WTC11 (cell line): ENCODE results near the gene ZMYND8.

Source experiments
- CREM ChIP-seq: sonication (generic); formaldehyde crosslinking; IDR thresholded peaks from 2 replicates; pipeline ENCODE4 v1.8.1; 2022; ENCODE audit warnings: mild to moderate bottlenecking, missing genetic modification reagents, moderate library complexity
- CTCF ChIP-seq: fragments of 200-600 bp; IDR thresholded peaks from 2 replicates; pipeline ENCODE4 v1.8.0; 2022; ENCODE audit warnings: antibody characterized with exemption
- ELF4 ChIP-seq: sonication (generic); formaldehyde crosslinking; IDR thresholded peaks from 2 replicates; pipeline ENCODE4 v1.8.1; 2022; ENCODE audit warnings: low read depth, mild to moderate bottlenecking, moderate library complexity, missing genetic modification reagents
- FOXP1 ChIP-seq: sonication (generic); formaldehyde crosslinking; IDR thresholded peaks from 2 replicates; pipeline ENCODE4 v1.8.0; 2022; ENCODE audit warnings: missing genetic modification reagents, mild to moderate bottlenecking, moderate library complexity, borderline replicate concordance
- HMGXB4 ChIP-seq: sonication (generic); formaldehyde crosslinking; IDR thresholded peaks from 2 replicates; pipeline ENCODE4 v1.8.1; 2023; ENCODE audit warnings: mild to moderate bottlenecking, moderate library complexity, missing genetic modification reagents
- NFE2L1 ChIP-seq: sonication (generic); formaldehyde crosslinking; IDR thresholded peaks from 2 replicates; pipeline ENCODE4 v1.8.1; 2023; ENCODE audit warnings: missing genetic modification reagents
- NR2C2 ChIP-seq: sonication (generic); formaldehyde crosslinking; IDR thresholded peaks from 2 replicates; pipeline ENCODE4 v1.8.0; 2022; ENCODE audit warnings: mild to moderate bottlenecking, missing genetic modification reagents
- ZNF416 ChIP-seq: fragments of 250-450 bp; sonication (Bioruptor Pico); IDR thresholded peaks from 2 replicates; pipeline ENCODE4 v1.9.0; 2021; ENCODE audit warnings: mild to moderate bottlenecking, inconsistent platforms
- TF ChIP-seq, protein P1 (sequence below): sonication (generic); formaldehyde crosslinking; IDR thresholded peaks from 2 replicates; pipeline ENCODE4 v1.8.0; 2022; ENCODE audit warnings: mild to moderate bottlenecking, missing genetic modification reagents

- TF ChIP-seq FOXP1 (CRISPR knock-in tag) (no peak), CREM (CRISPR knock-in tag) (no peak), HMGXB4 (no peak), ZNF416 (CRISPR knock-in tag) (no peak), CTCF (no peak), NR2C2 (CRISPR knock-in tag) (no peak), NFE2L1 (CRISPR knock-in tag) (no peak), ELF4 (CRISPR knock-in tag) (no peak)
- TF ChIP-seq, protein P1, sequence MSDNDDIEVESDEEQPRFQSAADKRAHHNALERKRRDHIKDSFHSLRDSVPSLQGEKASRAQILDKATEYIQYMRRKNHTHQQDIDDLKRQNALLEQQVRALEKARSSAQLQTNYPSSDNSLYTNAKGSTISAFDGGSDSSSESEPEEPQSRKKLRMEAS (CRISPR knock-in tag): no peak
Observed at GRCh38 chr20:47274401-47275108, 81.9 kb downstream of the ZMYND8 start.
